ENCODE results near the gene AVPR1B.

DNA sequence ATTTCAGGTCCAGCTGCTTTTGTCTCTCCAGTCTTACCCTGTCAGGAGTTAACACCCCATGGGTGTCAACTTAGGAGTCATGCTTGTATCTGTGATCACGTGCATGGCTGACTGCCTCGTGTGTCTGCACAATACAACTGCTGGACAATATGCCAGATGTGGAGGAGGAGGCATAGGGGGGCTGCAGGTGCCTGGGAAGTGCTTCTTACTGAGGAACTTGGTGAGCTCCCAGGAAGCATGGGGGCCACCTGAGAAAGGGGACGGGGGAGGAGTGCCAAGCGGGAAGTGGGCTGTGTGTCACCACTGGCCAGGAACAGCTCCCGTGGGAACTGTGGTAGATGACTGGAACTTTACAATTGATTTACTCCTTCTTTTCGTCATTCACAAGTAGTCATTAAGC, 54.7 kb downstream of the AVPR1B start:
- TF ChIP-seq, protein P1, sequence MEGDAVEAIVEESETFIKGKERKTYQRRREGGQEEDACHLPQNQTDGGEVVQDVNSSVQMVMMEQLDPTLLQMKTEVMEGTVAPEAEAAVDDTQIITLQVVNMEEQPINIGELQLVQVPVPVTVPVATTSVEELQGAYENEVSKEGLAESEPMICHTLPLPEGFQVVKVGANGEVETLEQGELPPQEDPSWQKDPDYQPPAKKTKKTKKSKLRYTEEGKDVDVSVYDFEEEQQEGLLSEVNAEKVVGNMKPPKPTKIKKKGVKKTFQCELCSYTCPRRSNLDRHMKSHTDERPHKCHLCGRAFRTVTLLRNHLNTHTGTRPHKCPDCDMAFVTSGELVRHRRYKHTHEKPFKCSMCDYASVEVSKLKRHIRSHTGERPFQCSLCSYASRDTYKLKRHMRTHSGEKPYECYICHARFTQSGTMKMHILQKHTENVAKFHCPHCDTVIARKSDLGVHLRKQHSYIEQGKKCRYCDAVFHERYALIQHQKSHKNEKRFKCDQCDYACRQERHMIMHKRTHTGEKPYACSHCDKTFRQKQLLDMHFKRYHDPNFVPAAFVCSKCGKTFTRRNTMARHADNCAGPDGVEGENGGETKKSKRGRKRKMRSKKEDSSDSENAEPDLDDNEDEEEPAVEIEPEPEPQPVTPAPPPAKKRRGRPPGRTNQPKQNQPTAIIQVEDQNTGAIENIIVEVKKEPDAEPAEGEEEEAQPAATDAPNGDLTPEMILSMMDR (IDR thresholded peaks at IDR 0.05) = no peak
- TF ChIP-seq POLR2AphosphoS5 (IDR thresholded peaks at IDR 0.05) (no peak), EP300 (IDR thresholded peaks at IDR 0.05) (no peak), POLR2A (IDR thresholded peaks at IDR 0.05) (no peak)

Data from stomach (tissue), 4 donors.